Liver (tissue), 9 donors: ENCODE measurements around the gene ADGRG3. TPM values are rescaled to one million over a fixed set of nuclear protein-coding genes. Genes with fewer than 3 reads are reported as not detected.

ENCODE experiments used
- DNase-seq: peaks from one replicate; pipeline ENCODE4 v3.0.0-alpha.2; 2017; ENCODE audit warnings: low spot score
- H3K27ac ChIP-seq, 2 donors: one replicate each; pipeline ENCODE4 v1.7.0; 2013; ENCODE audit warnings: inconsistent platforms in 2 of 2, low read length in 2 of 2, control low read depth in 1 of 2, low read depth in 1 of 2, mild to moderate bottlenecking in 1 of 2
- H3K27me3 ChIP-seq, 4 donors: one replicate each; pipeline versions ENCODE4 v1.6.1 to v1.7.0; 2013; ENCODE audit warnings: low read length in 3 of 4, inconsistent platforms in 1 of 4, mild to moderate bottlenecking in 1 of 4, moderate library complexity in 1 of 4; ENCODE audit not compliant: control insufficient read depth in 4 of 4, insufficient read depth in 4 of 4
- H3K36me3 ChIP-seq, 4 donors: one replicate each; pipeline versions ENCODE4 v1.6.1 to v1.7.0; 2013; ENCODE audit warnings: low read length in 3 of 4, mild to moderate bottlenecking in 3 of 4, low read depth in 1 of 4, moderate library complexity in 1 of 4; ENCODE audit not compliant: control insufficient read depth in 4 of 4, insufficient read depth in 3 of 4
- H3K4me1 ChIP-seq, 4 donors: one replicate each; pipeline versions ENCODE4 v1.6.1 to v1.7.0; 2013; ENCODE audit warnings: low read length in 3 of 4, mild to moderate bottlenecking in 3 of 4, moderate library complexity in 1 of 4; ENCODE audit not compliant: control insufficient read depth in 4 of 4, insufficient read depth in 4 of 4
- H3K4me3 ChIP-seq, 3 donors: one replicate each; pipeline versions ENCODE4 v1.6.1 to v1.7.0; 2013; ENCODE audit warnings: low read length in 3 of 3, control low read depth in 1 of 3, low read depth in 1 of 3, mild to moderate bottlenecking in 1 of 3
- H3K9ac ChIP-seq, 2 donors: one replicate each; pipeline ENCODE4 v1.7.0; 2013; ENCODE audit warnings: low read length in 2 of 2, mild to moderate bottlenecking in 2 of 2, moderate library complexity in 2 of 2, control low read depth in 1 of 2, low read depth in 1 of 2
- H3K9me3 ChIP-seq, 4 donors: one replicate each; pipeline versions ENCODE4 v1.6.1 to v1.7.0; 2013; ENCODE audit warnings: low read length in 3 of 4; ENCODE audit not compliant: control insufficient read depth in 4 of 4
- EGR1 ChIP-seq, 2 donors: IDR thresholded peaks; 2 replicates each; pipeline ENCODE4 v1.6.1; 2016 to 2018; ENCODE audit warnings: antibody characterized with exemption in 2 of 2, low read depth in 2 of 2
- FOXA1 ChIP-seq: IDR thresholded peaks from 2 replicates; pipeline ENCODE4 v1.6.1; 2016; ENCODE audit warnings: antibody characterized with exemption
- FOXA2 ChIP-seq: IDR thresholded peaks from 2 replicates; pipeline ENCODE4 v1.6.1; 2016; ENCODE audit warnings: antibody characterized with exemption
- HNF4A ChIP-seq, 2 donors: conservative IDR thresholded peaks; 2 replicates each; pipeline ENCODE4 v1.6.1; 2016; ENCODE audit warnings: antibody characterized with exemption in 2 of 2, mild to moderate bottlenecking in 2 of 2
- HNF4G ChIP-seq: IDR thresholded peaks from 2 replicates; pipeline ENCODE4 v1.6.1; 2016; ENCODE audit warnings: antibody characterized with exemption
- JUND ChIP-seq, 2 donors: IDR thresholded peaks; 2 replicates each; pipeline ENCODE4 v1.6.1; 2016; ENCODE audit warnings: antibody characterized with exemption in 2 of 2
- NR2F2 ChIP-seq: IDR thresholded peaks from 2 replicates; pipeline ENCODE4 v1.6.1; 2016; ENCODE audit warnings: antibody characterized with exemption
- RAD21 ChIP-seq, 2 donors: IDR thresholded peaks; 2 replicates each; pipeline ENCODE4 v1.6.1; 2016; ENCODE audit warnings: antibody characterized with exemption in 2 of 2, mild to moderate bottlenecking in 2 of 2
- RXRA ChIP-seq, 2 donors: IDR thresholded peaks; 2 replicates each; pipeline ENCODE4 v1.6.1; 2017 to 2018; ENCODE audit warnings: antibody characterized with exemption in 2 of 2, mild to moderate bottlenecking in 1 of 2
- SP1 ChIP-seq: IDR thresholded peaks from 2 replicates; pipeline ENCODE4 v1.6.1; 2018; ENCODE audit warnings: antibody characterized with exemption, mild to moderate bottlenecking
- TAF1 ChIP-seq: conservative IDR thresholded peaks from 2 replicates; pipeline ENCODE4 v1.6.1; 2016; ENCODE audit warnings: antibody characterized with exemption, mild to moderate bottlenecking
- WGBS: extraction: QIAGEN DNeasy Blood & Tissue Kit; methylation state at CpG from one replicate; pipeline ENCODE4 v1.1.7; 2013; 5-methylcytosine and 5-hydroxymethylcytosine counted together
- polyA plus RNA-seq, 2 donors: library from polyadenylated mRNA; stranded (reverse) in 1 of 2; unstranded in 1 of 2; fragments of 200-250 nt in 1 of 2; fragments of >200 nt in 1 of 2; fragmentation: Nextera tagmentation in 1 of 2; extraction: Ambion mirVana in 1 of 2; gene quantifications; one replicate each; pipeline versions ENCODE4 v1.2.1 to v1.2.3, GENCODE V29; 2013 to 2015
- total RNA-seq, 2 donors: library from RNA; depleted of rRNA; stranded (reverse); fragments of >200 nt; gene quantifications; one replicate each; pipeline ENCODE4 v1.2.3, GENCODE V29; 2014
- TF ChIP-seq, protein P1 (sequence below): IDR thresholded peaks from 2 replicates; pipeline ENCODE4 v1.6.1; 2016; ENCODE audit warnings: antibody characterized with exemption, mild to moderate bottlenecking
- TF ChIP-seq, protein P2 (sequence below): IDR thresholded peaks from 2 replicates; pipeline ENCODE4 v1.6.1; 2016; ENCODE audit warnings: antibody characterized with exemption
- TF ChIP-seq, protein P3 (sequence below): fragments of 150-350 bp; IDR thresholded peaks from 2 replicates; pipeline ENCODE4 v1.5.1; 2017; ENCODE audit warnings: improper control_type of control experiment, low read depth, low read length; ENCODE audit not compliant: missing input control
- TF ChIP-seq, protein P4 (sequence below): IDR thresholded peaks from 2 replicates; pipeline ENCODE4 v1.6.1; 2016; ENCODE audit warnings: antibody characterized with exemption
- donor health status: healthy.
- donor health status: healthy.
- donor health status: healthy.
- donor health status: healthy.
- donor health status: healthy.

ADGRG3 gene
- total and polyA plus RNA-seq, 4 donors = 0.52 to 3.2 (median 1.0) TPM

DNA sequence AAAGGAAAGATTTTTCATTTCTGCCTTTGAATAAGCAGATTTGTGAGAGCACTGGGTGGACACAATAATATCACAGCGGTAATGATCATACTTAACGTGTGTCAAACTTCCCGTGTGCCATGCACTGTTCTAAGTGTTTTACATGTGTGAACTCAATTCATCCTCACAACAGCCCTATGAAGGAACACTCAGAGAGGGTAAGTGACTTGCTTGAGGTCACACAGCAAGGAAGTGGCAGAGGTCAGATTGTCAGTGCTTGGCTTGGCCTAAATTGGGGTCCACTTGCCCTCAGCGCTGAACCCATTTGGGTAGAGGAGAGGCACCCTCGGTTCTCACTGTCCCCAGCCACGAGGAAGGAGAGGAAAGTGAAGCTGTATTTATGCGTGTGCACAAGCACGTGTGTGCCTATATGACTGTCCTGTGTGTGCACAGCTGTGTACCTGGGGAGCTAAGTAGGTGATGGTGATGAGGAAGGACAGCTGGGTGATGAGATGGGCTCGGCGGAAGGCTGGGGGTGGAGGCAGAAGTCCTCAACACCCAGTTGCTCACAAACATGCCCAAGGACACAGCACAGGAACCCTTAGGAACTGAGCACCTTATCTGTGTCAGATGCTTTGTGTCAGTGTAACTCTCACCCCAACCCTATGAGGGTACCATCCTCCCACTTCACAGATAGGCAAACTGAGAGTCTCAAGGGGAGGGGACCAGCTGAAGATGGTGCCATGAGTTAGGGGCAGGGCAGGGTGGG lies 9.8 kb upstream of the ADGRG3 start:
- Histone ChIP-seq H3K9me3 (no peaks in the 10 kb centered on the region), H3K9ac (no peak overlapping the region), H3K4me1 (no peaks in the 10 kb centered on the region), H3K36me3 (no peaks in the 10 kb centered on the region), H3K27ac (no peak overlapping the region), H3K4me3 (no peak overlapping the region), H3K27me3 (no peaks in the 10 kb centered on the region)
- DNase-seq = no peak
- 91% methylated on average over 10 of the region's 10 CpGs for WGBS
- TF ChIP-seq TAF1 (no peak), JUND (IDR thresholded peaks at IDR 0.05) (no peak), NR2F2 (no peak), HNF4A (conservative IDR thresholded peaks at IDR 0.05) (no peak), EGR1 (IDR thresholded peaks at IDR 0.05; ENCODE audit: low read depth in 2 of 2) (no peak), RAD21 (IDR thresholded peaks at IDR 0.05) (no peak), FOXA1 (no peak), SP1 (no peak), RXRA (IDR thresholded peaks at IDR 0.05) (no peak), HNF4G (no peak), FOXA2 (no peak)
- TF ChIP-seq, protein P1, sequence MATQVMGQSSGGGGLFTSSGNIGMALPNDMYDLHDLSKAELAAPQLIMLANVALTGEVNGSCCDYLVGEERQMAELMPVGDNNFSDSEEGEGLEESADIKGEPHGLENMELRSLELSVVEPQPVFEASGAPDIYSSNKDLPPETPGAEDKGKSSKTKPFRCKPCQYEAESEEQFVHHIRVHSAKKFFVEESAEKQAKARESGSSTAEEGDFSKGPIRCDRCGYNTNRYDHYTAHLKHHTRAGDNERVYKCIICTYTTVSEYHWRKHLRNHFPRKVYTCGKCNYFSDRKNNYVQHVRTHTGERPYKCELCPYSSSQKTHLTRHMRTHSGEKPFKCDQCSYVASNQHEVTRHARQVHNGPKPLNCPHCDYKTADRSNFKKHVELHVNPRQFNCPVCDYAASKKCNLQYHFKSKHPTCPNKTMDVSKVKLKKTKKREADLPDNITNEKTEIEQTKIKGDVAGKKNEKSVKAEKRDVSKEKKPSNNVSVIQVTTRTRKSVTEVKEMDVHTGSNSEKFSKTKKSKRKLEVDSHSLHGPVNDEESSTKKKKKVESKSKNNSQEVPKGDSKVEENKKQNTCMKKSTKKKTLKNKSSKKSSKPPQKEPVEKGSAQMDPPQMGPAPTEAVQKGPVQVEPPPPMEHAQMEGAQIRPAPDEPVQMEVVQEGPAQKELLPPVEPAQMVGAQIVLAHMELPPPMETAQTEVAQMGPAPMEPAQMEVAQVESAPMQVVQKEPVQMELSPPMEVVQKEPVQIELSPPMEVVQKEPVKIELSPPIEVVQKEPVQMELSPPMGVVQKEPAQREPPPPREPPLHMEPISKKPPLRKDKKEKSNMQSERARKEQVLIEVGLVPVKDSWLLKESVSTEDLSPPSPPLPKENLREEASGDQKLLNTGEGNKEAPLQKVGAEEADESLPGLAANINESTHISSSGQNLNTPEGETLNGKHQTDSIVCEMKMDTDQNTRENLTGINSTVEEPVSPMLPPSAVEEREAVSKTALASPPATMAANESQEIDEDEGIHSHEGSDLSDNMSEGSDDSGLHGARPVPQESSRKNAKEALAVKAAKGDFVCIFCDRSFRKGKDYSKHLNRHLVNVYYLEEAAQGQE = no peak
- TF ChIP-seq, protein P2, sequence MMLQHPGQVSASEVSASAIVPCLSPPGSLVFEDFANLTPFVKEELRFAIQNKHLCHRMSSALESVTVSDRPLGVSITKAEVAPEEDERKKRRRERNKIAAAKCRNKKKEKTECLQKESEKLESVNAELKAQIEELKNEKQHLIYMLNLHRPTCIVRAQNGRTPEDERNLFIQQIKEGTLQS = no peak
- TF ChIP-seq, protein P3, sequence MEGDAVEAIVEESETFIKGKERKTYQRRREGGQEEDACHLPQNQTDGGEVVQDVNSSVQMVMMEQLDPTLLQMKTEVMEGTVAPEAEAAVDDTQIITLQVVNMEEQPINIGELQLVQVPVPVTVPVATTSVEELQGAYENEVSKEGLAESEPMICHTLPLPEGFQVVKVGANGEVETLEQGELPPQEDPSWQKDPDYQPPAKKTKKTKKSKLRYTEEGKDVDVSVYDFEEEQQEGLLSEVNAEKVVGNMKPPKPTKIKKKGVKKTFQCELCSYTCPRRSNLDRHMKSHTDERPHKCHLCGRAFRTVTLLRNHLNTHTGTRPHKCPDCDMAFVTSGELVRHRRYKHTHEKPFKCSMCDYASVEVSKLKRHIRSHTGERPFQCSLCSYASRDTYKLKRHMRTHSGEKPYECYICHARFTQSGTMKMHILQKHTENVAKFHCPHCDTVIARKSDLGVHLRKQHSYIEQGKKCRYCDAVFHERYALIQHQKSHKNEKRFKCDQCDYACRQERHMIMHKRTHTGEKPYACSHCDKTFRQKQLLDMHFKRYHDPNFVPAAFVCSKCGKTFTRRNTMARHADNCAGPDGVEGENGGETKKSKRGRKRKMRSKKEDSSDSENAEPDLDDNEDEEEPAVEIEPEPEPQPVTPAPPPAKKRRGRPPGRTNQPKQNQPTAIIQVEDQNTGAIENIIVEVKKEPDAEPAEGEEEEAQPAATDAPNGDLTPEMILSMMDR = no peak
- TF ChIP-seq, protein P4, sequence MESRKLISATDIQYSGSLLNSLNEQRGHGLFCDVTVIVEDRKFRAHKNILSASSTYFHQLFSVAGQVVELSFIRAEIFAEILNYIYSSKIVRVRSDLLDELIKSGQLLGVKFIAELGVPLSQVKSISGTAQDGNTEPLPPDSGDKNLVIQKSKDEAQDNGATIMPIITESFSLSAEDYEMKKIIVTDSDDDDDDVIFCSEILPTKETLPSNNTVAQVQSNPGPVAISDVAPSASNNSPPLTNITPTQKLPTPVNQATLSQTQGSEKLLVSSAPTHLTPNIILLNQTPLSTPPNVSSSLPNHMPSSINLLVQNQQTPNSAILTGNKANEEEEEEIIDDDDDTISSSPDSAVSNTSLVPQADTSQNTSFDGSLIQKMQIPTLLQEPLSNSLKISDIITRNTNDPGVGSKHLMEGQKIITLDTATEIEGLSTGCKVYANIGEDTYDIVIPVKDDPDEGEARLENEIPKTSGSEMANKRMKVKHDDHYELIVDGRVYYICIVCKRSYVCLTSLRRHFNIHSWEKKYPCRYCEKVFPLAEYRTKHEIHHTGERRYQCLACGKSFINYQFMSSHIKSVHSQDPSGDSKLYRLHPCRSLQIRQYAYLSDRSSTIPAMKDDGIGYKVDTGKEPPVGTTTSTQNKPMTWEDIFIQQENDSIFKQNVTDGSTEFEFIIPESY = no peak
